Uterus (tissue), 2 donors: ENCODE data around the gene CYSRT1.

Experiments
- POLR2A ChIP-seq, 2 donors: fragments of 450-650 bp; IDR thresholded peaks; one replicate each; pipeline ENCODE4 v1.6.1; 2016; ENCODE audit warnings: antibody characterized with exemption in 2 of 2, mild to moderate bottlenecking in 1 of 2, moderate library complexity in 1 of 2
- TF ChIP-seq, protein P1 (sequence below), 4 experiments: fragments of 200-600 bp in 2 of 4; fragments of 450-650 bp in 2 of 4; sonication (generic) in 2 of 4; IDR thresholded peaks; one replicate each; pipeline ENCODE4 v1.5.1; 2016 to 2019; ENCODE audit warnings: antibody characterized with exemption in 4 of 4, mild to moderate bottlenecking in 2 of 4, moderate library complexity in 1 of 4

DNA sequence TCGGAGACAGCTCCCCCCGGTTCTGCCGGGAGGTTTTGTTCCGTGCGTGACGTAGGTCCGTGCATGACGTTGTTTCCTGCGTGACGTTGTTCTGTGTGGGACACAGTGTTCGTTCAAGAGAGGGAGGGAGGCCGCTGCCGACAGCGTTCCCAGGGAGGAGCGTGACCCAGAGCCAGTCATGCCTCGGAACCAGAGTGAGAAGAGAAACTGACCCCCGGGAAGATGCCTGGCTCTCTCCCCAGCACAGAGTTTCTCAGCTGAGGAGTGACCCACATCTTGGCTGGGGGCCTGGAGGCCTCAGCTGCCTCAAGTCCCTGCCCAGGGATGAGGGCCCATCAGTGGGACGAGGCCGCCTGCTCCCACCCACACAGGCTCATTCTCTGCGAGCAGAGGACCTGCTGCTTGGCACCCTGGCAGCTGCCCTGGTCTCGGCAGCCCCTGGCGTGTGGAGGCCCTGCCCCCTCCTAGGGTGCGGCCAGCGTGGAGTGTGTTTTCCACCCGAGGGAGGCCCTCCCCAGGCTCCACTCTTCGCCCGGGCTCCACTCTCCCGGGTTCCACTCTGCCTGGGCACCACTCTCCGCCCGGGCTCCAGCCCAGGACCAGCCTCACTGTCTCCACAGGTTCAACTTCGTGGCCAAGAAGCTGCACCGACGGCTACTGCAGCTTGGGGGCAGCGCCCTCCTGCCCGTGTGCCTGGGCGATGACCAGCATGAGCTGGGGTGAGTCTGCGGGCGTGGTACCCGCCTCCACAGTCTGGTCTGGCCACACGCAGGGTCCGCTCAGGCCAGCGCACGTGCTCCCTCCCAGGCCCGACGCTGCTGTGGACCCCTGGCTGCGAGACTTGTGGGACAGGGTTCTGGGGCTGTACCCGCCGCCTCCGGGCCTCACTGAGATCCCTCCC lies 11.6 kb upstream of the CYSRT1 start:
- TF ChIP-seq, protein P1, sequence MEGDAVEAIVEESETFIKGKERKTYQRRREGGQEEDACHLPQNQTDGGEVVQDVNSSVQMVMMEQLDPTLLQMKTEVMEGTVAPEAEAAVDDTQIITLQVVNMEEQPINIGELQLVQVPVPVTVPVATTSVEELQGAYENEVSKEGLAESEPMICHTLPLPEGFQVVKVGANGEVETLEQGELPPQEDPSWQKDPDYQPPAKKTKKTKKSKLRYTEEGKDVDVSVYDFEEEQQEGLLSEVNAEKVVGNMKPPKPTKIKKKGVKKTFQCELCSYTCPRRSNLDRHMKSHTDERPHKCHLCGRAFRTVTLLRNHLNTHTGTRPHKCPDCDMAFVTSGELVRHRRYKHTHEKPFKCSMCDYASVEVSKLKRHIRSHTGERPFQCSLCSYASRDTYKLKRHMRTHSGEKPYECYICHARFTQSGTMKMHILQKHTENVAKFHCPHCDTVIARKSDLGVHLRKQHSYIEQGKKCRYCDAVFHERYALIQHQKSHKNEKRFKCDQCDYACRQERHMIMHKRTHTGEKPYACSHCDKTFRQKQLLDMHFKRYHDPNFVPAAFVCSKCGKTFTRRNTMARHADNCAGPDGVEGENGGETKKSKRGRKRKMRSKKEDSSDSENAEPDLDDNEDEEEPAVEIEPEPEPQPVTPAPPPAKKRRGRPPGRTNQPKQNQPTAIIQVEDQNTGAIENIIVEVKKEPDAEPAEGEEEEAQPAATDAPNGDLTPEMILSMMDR (IDR thresholded peaks at IDR 0.05) = no peak
- no peak for TF ChIP-seq POLR2A (IDR thresholded peaks at IDR 0.05)
